OCI-LY3 (cell line): ENCODE data around the gene TGM3.

Experiments used
- H2AFZ ChIP-seq: fragments of 200-600, 300-600 bp; shearing (Covaris generic); 2 replicates; pipeline ENCODE4 v1.6.0; 2014; ENCODE audit warnings: antibody characterized with exemption, low read depth, low read length
- H3K27ac ChIP-seq: fragments of 200-600, 300-600 bp; sonication (generic); 2 replicates; pipeline ENCODE4 v1.5.1; 2014; ENCODE audit warnings: mild to moderate bottlenecking, low read length, moderate library complexity, mixed read lengths
- H3K27me3 ChIP-seq: fragments of 200-600, 300-600 bp; sonication (generic); 2 replicates; pipeline ENCODE4 v1.6.1; 2014; ENCODE audit warnings: low read depth, low read length, mixed read lengths
- H3K36me3 ChIP-seq: fragments of 200-600, 300-600 bp; sonication (generic); replicated peaks from 2 replicates; pipeline ENCODE3; 2014; ENCODE audit warnings: low read depth, low read length, mixed read lengths
- H3K4me1 ChIP-seq: fragments of 300-600, 200-600 bp; sonication (generic); 2 replicates; pipeline ENCODE4 v1.6.1; 2014; ENCODE audit warnings: low read length, mixed read lengths
- H3K4me2 ChIP-seq: fragments of 200-600, 300-600 bp; sonication (generic); 2 replicates; pipeline ENCODE4 v1.6.1; 2014; ENCODE audit warnings: low read length, mixed read lengths
- H3K4me3 ChIP-seq: fragments of 300-600, 200-600 bp; sonication (generic); 2 replicates; pipeline ENCODE4 v1.5.1; 2014; ENCODE audit warnings: antibody characterized with exemption, mild to moderate bottlenecking, low read length, moderate library complexity
- H3K79me2 ChIP-seq: fragments of 300-600, 200-600 bp; shearing (Covaris generic); 2 replicates; pipeline ENCODE4 v1.6.1; 2014; ENCODE audit warnings: mild to moderate bottlenecking, low read length, mixed read lengths
- H3K9ac ChIP-seq: fragments of 300-600, 200-600 bp; shearing (Covaris generic); 2 replicates; pipeline ENCODE4 v1.6.0; 2014; ENCODE audit warnings: mild to moderate bottlenecking, low read length, moderate library complexity
- H3K9me3 ChIP-seq: fragments of 200-600, 300-600 bp; shearing (Covaris generic); 2 replicates; pipeline ENCODE4 v1.6.1; 2014; ENCODE audit warnings: low read length, mixed read lengths; ENCODE audit not compliant: insufficient read depth
- H4K20me1 ChIP-seq: fragments of 200-600, 300-600 bp; sonication (generic); 2 replicates; pipeline ENCODE4 v1.6.1; 2016; ENCODE audit warnings: low read length, mixed read lengths; ENCODE audit not compliant: insufficient read depth
- EZH2phosphoT487 ChIP-seq: fragments of 200-600 bp; shearing (Covaris generic); IDR thresholded peaks from 2 replicates; pipeline ENCODE4 v1.6.1; 2018; ENCODE audit warnings: antibody characterized with exemption, mixed run types, low read depth
- TF ChIP-seq, protein P1 (sequence below): fragments of 200-600, 300-600 bp; sonication (generic); IDR thresholded peaks from 2 replicates; pipeline ENCODE4 v1.5.1; 2014; ENCODE audit warnings: antibody characterized with exemption, low read length, low read depth

Gene TGM3

DNA sequence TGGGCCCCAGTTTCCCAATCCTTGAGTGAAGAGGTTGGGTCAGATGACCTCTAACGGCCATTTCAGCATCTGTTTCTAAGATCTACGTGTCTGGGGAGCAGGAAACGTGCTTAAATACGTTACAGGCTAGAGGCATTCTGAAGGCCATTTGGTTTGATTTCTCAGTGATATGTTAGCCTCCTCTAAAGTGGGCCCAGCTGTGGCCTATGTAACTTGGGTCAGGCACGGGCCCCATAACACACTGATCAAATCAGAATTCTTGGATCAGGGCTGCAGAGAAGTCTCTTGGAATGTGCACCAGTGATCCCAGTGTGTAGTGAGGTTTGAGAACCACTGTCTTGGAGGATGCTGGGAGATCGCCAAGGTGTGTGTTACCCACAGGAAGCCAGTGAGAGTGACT is 36.1 kb upstream of the TGM3 start:
- Histone ChIP-seq H3K27ac (no peak overlapping the region), H3K4me1 (no peaks in the 10 kb centered on the region), H3K4me3 (no peak overlapping the region), H3K79me2 (no peaks in the 10 kb centered on the region), H3K36me3 (no peaks in the 10 kb centered on the region), H3K9me3 (no peaks in the 10 kb centered on the region), H3K4me2 (no peak overlapping the region), H2AFZ (no peak overlapping the region), H4K20me1 (no peaks in the 10 kb centered on the region), H3K9ac (no peak overlapping the region), H3K27me3 (no peaks in the 10 kb centered on the region)
- TF ChIP-seq, protein P1, sequence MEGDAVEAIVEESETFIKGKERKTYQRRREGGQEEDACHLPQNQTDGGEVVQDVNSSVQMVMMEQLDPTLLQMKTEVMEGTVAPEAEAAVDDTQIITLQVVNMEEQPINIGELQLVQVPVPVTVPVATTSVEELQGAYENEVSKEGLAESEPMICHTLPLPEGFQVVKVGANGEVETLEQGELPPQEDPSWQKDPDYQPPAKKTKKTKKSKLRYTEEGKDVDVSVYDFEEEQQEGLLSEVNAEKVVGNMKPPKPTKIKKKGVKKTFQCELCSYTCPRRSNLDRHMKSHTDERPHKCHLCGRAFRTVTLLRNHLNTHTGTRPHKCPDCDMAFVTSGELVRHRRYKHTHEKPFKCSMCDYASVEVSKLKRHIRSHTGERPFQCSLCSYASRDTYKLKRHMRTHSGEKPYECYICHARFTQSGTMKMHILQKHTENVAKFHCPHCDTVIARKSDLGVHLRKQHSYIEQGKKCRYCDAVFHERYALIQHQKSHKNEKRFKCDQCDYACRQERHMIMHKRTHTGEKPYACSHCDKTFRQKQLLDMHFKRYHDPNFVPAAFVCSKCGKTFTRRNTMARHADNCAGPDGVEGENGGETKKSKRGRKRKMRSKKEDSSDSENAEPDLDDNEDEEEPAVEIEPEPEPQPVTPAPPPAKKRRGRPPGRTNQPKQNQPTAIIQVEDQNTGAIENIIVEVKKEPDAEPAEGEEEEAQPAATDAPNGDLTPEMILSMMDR = no peak
- no peak for TF ChIP-seq EZH2phosphoT487

- no peaks in the 10 kb centered on the region for H3K9me3 ChIP-seq
- no peaks in the 10 kb centered on the region for H3K27me3 ChIP-seq
- no peak overlapping the region for H2AFZ ChIP-seq
- H3K4me1 ChIP-seq = no peaks in the 10 kb centered on the region
- no peak overlapping the region for H3K4me3 ChIP-seq
- no peak overlapping the region for H3K9ac ChIP-seq
- no peak overlapping the region for H3K4me2 ChIP-seq
- H3K27ac ChIP-seq = no peak overlapping the region
- no peak for TF ChIP-seq EZH2phosphoT487
- TF ChIP-seq, protein P1 = no peak
- no peaks in the 10 kb centered on the region for H4K20me1 ChIP-seq
- H3K36me3 ChIP-seq = no peaks in the 10 kb centered on the region
- no peaks in the 10 kb centered on the region for H3K79me2 ChIP-seq
Measured at GRCh38 chr20:2260250-2260649, 35.6 kb upstream of the TGM3 start.

GRCh38 chr20:2261046-2261485 is 34.7 kb upstream of the TGM3 start:
- TF ChIP-seq, protein P1 = no peak
- TF ChIP-seq EZH2phosphoT487 = no peak
- no peaks in the 10 kb centered on the region for H3K9me3 ChIP-seq
- no peak overlapping the region for H3K27ac ChIP-seq
- no peaks in the 10 kb centered on the region for H3K79me2 ChIP-seq
- no peaks in the 10 kb centered on the region for H3K4me1 ChIP-seq
- no peaks in the 10 kb centered on the region for H3K27me3 ChIP-seq
- H3K4me2 ChIP-seq = no peak overlapping the region
- no peaks in the 10 kb centered on the region for H3K36me3 ChIP-seq
- H4K20me1 ChIP-seq = no peaks in the 10 kb centered on the region
- H3K4me3 ChIP-seq = no peak overlapping the region
- H3K9ac ChIP-seq = no peak overlapping the region
- H2AFZ ChIP-seq = no peak overlapping the region; the same call in 1 of the 2 replicates

GRCh38 chr20:2261629-2262028 is 34.2 kb upstream of the TGM3 start:
- no peak overlapping the region for H3K9ac ChIP-seq
- H3K9me3 ChIP-seq = no peaks in the 10 kb centered on the region
- H2AFZ ChIP-seq = no peak overlapping the region
- H3K4me3 ChIP-seq = no peak overlapping the region
- no peaks in the 10 kb centered on the region for H3K4me1 ChIP-seq
- no peaks in the 10 kb centered on the region for H3K79me2 ChIP-seq
- no peak overlapping the region for H3K4me2 ChIP-seq
- TF ChIP-seq, protein P1 = no peak
- no peaks in the 10 kb centered on the region for H4K20me1 ChIP-seq
- no peaks in the 10 kb centered on the region for H3K36me3 ChIP-seq
- no peak overlapping the region for H3K27ac ChIP-seq
- H3K27me3 ChIP-seq = no peaks in the 10 kb centered on the region
